ENCODE measurements around the gene TEPSIN. TPM values are rescaled to one million over a fixed set of nuclear protein-coding genes. Genes with fewer than 3 reads are reported as not detected.

Gene TEPSIN
- total and polyA plus RNA-seq, 2 of the 13 experiments (the other 11 are each of a cell fraction or from before 2014, with no cell fraction given): 16.1 to 18.8 TPM

DNA sequence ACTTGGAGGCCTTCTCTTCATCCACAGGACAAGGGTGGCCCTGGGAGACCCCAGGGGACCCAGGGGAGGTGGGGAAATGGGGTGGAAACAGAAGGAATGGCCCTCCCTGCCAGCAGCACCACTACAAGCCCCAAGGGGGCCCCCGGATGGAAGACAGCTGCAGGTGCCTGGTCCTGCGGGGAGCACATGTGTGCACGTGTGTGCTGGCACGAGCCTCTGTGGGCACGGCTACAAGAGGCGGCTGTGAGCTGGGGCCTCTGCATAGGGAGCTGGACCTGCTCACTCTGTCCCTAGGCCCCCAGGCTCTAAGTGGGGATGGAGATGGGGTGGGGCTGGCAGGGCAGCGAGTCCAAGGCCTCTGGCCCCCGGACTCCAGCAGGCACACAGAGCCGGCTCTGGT, 59.6 kb downstream of the TEPSIN start (continued):
- TF ChIP-seq, protein P1, sequence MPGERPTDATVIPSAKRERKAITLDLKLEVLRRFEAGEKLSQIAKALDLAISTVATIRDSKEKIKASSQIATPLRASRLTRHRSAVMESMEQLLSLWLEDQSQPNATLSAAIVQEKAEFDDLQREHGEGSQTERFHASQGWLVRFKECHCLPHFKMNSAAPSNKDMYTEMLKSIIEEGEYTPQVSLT (CRISPR knock-in tag; IDR thresholded peaks at IDR 0.05; ENCODE audit: borderline replicate concordance, low read depth): no peak
- 0 out of 2 replicates have a peak, but pooled peaks have one; percentile 28 for TF ChIP-seq ZBTB7A (CRISPR knock-in tag; IDR thresholded peaks at IDR 0.05)
- TF ChIP-seq HOXA7 (CRISPR knock-in tag; IDR thresholded peaks at IDR 0.05): 0 out of 2 replicates have a peak, but pooled peaks have one; percentile 9
- TF ChIP-seq, protein P2, sequence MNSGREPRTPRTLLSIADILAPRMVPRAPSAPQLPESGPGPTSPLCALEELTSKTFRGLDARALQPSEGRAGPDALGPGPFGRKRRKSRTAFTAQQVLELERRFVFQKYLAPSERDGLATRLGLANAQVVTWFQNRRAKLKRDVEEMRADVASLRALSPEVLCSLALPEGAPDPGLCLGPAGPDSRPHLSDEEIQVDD (CRISPR knock-in tag; IDR thresholded peaks at IDR 0.05; ENCODE audit: borderline replicate concordance): no peak
- TF ChIP-seq ZNF337 (CRISPR knock-in tag; IDR thresholded peaks at IDR 0.05; ENCODE audit: borderline replicate concordance, low read depth): no peak
- TF ChIP-seq ZNF296 (CRISPR knock-in tag; conservative IDR thresholded peaks at IDR 0.05): 0 out of 2 replicates have a peak, but pooled peaks have one; percentile 52
- peak; percentile 18 for TF ChIP-seq HNRNPLL (IDR thresholded peaks at IDR 0.05; ENCODE audit: low read depth, low read length, poor library complexity, severe bottlenecking)
- no peak for TF ChIP-seq JDP2 (CRISPR knock-in tag; IDR thresholded peaks at IDR 0.05; ENCODE audit: borderline replicate concordance)
- TF ChIP-seq PRPF4 (IDR thresholded peaks at IDR 0.05; ENCODE audit: low read depth, low read length, poor library complexity, severe bottlenecking): no peak
- no peak for TF ChIP-seq ZFX (CRISPR knock-in tag; IDR thresholded peaks at IDR 0.05; ENCODE audit: low read depth)
- no peak for TF ChIP-seq PRMT3 (CRISPR knock-in tag; IDR thresholded peaks at IDR 0.05; ENCODE audit: borderline replicate concordance, low read depth)
- TF ChIP-seq SOX13 (IDR thresholded peaks at IDR 0.05): no peak
- TF ChIP-seq SOX13 (CRISPR knock-in tag; conservative IDR thresholded peaks at IDR 0.05 in 1 of 2, IDR thresholded peaks at IDR 0.05 in 1 of 2): no peak
- TF ChIP-seq HNRNPL (IDR thresholded peaks at IDR 0.05; ENCODE audit: low read depth, low read length): peak; percentile 74; the same call in 1 of the 2 replicates
- TF ChIP-seq, protein P3, sequence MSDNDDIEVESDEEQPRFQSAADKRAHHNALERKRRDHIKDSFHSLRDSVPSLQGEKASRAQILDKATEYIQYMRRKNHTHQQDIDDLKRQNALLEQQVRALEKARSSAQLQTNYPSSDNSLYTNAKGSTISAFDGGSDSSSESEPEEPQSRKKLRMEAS (IDR thresholded peaks at IDR 0.05): peak; percentile 50
- TF ChIP-seq, protein P4, sequence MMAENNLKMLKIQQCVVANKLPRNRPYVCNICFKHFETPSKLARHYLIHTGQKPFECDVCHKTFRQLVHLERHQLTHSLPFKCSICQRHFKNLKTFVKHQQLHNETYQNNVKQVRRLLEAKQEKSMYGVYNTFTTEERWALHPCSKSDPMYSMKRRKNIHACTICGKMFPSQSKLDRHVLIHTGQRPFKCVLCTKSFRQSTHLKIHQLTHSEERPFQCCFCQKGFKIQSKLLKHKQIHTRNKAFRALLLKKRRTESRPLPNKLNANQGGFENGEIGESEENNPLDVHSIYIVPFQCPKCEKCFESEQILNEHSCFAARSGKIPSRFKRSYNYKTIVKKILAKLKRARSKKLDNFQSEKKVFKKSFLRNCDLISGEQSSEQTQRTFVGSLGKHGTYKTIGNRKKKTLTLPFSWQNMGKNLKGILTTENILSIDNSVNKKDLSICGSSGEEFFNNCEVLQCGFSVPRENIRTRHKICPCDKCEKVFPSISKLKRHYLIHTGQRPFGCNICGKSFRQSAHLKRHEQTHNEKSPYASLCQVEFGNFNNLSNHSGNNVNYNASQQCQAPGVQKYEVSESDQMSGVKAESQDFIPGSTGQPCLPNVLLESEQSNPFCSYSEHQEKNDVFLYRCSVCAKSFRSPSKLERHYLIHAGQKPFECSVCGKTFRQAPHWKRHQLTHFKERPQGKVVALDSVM (CRISPR knock-in tag; IDR thresholded peaks at IDR 0.05): no peak
- TF ChIP-seq RBM22 (optimal IDR thresholded peaks at IDR 0.05; ENCODE audit: low read length): no peak
- TF ChIP-seq, protein P5, sequence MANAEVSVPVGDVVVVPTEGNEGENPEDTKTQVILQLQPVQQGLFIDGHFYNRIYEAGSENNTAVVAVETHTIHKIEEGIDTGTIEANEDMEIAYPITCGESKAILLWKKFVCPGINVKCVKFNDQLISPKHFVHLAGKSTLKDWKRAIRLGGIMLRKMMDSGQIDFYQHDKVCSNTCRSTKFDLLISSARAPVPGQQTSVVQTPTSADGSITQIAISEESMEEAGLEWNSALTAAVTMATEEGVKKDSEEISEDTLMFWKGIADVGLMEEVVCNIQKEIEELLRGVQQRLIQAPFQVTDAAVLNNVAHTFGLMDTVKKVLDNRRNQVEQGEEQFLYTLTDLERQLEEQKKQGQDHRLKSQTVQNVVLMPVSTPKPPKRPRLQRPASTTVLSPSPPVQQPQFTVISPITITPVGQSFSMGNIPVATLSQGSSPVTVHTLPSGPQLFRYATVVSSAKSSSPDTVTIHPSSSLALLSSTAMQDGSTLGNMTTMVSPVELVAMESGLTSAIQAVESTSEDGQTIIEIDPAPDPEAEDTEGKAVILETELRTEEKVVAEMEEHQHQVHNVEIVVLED (CRISPR knock-in tag; IDR thresholded peaks at IDR 0.05; ENCODE audit: borderline replicate concordance): no peak
- no peak for TF ChIP-seq POLR2A (IDR thresholded peaks at IDR 0.05; ENCODE audit: insufficient read depth in 1 of 2, low read depth in 2 of 2, low read length in 2 of 2)
- no peak for TF ChIP-seq CCDC6 (CRISPR knock-in tag; IDR thresholded peaks at IDR 0.05)
- TF ChIP-seq, protein P6, sequence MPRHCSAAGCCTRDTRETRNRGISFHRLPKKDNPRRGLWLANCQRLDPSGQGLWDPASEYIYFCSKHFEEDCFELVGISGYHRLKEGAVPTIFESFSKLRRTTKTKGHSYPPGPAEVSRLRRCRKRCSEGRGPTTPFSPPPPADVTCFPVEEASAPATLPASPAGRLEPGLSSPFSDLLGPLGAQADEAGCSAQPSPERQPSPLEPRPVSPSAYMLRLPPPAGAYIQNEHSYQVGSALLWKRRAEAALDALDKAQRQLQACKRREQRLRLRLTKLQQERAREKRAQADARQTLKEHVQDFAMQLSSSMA (CRISPR knock-in tag; IDR thresholded peaks at IDR 0.05): no peak
- TF ChIP-seq ZNF781 (CRISPR knock-in tag; IDR thresholded peaks at IDR 0.05; ENCODE audit: borderline replicate concordance, not compliant biosample characterization): no peak
- peak; percentile 75 for TF ChIP-seq BHLHE40 (IDR thresholded peaks at IDR 0.05; ENCODE audit: low read length)
- no peak for TF ChIP-seq MED13 (CRISPR knock-in tag; IDR thresholded peaks at IDR 0.05)
